HEK293 (cell line): Measurements from ENCODE around the gene MAGI2.
"Not testable (repeated sequence)": the region's sequence is repeated elsewhere in the genome, so short reads cannot be mapped to it uniquely, and the experiment has no call there.

Source experiments
- PBX3 ChIP-seq: sonication (generic); formaldehyde crosslinking; IDR thresholded peaks from 2 replicates; pipeline ENCODE4 v1.8.1; 2022; ENCODE audit warnings: mild to moderate bottlenecking, moderate library complexity, missing genetic modification reagents
- REST ChIP-seq: fragments of 450-650 bp; formaldehyde crosslinking; IDR thresholded peaks from 2 replicates; pipeline ENCODE4 v1.5.1; 2016; ENCODE audit warnings: missing biosample characterization, missing genetic modification characterization
- ZNF785 ChIP-seq: fragments of 450-650 bp; formaldehyde crosslinking; IDR thresholded peaks from 2 replicates; pipeline ENCODE4 v1.5.1; 2016; ENCODE audit warnings: missing biosample characterization, missing genetic modification characterization
- TF ChIP-seq, protein P1 (sequence below): fragments of 450-650 bp; formaldehyde crosslinking; IDR thresholded peaks from 2 replicates; pipeline ENCODE4 v1.5.1; 2016; ENCODE audit warnings: missing biosample characterization, missing genetic modification characterization
- TF ChIP-seq, protein P2 (sequence below): fragments of 450-650 bp; formaldehyde crosslinking; IDR thresholded peaks from 2 replicates; pipeline ENCODE4 v1.5.1; 2016; ENCODE audit warnings: missing biosample characterization, missing genetic modification characterization
- TF ChIP-seq, protein P3 (sequence below): fragments of 450-650 bp; formaldehyde crosslinking; IDR thresholded peaks from 2 replicates; pipeline ENCODE4 v1.5.1; 2017; ENCODE audit warnings: missing biosample characterization, missing genetic modification characterization

GRCh38 chr7:79071187-79071586 is 382.3 kb downstream of the MAGI2 start:
- TF ChIP-seq, protein P1, sequence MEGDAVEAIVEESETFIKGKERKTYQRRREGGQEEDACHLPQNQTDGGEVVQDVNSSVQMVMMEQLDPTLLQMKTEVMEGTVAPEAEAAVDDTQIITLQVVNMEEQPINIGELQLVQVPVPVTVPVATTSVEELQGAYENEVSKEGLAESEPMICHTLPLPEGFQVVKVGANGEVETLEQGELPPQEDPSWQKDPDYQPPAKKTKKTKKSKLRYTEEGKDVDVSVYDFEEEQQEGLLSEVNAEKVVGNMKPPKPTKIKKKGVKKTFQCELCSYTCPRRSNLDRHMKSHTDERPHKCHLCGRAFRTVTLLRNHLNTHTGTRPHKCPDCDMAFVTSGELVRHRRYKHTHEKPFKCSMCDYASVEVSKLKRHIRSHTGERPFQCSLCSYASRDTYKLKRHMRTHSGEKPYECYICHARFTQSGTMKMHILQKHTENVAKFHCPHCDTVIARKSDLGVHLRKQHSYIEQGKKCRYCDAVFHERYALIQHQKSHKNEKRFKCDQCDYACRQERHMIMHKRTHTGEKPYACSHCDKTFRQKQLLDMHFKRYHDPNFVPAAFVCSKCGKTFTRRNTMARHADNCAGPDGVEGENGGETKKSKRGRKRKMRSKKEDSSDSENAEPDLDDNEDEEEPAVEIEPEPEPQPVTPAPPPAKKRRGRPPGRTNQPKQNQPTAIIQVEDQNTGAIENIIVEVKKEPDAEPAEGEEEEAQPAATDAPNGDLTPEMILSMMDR (tag by site-specific recombination) = not testable (repeated sequence)
- TF ChIP-seq REST (tag by site-specific recombination); PBX3 (CRISPR knock-in tag); ZNF785: not testable (repeated sequence)
- TF ChIP-seq, protein P2, sequence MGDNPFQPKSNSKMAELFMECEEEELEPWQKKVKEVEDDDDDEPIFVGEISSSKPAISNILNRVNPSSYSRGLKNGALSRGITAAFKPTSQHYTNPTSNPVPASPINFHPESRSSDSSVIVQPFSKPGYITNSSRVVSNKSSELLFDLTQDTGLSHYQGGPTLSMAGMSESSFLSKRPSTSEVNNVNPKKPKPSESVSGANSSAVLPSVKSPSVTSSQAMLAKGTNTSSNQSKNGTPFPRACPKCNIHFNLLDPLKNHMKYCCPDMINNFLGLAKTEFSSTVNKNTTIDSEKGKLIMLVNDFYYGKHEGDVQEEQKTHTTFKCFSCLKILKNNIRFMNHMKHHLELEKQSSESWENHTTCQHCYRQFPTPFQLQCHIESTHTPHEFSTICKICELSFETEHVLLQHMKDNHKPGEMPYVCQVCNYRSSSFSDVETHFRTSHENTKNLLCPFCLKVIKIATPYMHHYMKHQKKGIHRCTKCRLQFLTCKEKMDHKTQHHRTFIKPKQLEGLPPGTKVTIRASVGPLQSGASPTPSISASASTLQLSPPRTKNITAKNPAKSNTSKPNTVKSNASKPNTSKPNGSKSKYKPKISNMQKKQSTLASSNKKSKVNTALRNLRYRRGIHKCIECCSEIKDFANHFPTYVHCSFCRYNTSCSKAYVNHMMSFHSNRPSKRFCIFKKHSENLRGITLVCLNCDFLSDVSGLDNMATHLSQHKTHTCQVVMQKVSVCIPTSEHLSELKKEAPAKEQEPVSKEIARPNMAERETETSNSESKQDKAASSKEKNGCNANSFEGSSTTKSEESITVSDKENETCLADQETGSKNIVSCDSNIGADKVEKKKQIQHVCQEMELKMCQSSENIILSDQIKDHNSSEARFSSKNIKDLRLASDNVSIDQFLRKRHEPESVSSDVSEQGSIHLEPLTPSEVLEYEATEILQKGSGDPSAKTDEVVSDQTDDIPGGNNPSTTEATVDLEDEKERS (tag by site-specific recombination) = not testable (repeated sequence)
- TF ChIP-seq, protein P3, sequence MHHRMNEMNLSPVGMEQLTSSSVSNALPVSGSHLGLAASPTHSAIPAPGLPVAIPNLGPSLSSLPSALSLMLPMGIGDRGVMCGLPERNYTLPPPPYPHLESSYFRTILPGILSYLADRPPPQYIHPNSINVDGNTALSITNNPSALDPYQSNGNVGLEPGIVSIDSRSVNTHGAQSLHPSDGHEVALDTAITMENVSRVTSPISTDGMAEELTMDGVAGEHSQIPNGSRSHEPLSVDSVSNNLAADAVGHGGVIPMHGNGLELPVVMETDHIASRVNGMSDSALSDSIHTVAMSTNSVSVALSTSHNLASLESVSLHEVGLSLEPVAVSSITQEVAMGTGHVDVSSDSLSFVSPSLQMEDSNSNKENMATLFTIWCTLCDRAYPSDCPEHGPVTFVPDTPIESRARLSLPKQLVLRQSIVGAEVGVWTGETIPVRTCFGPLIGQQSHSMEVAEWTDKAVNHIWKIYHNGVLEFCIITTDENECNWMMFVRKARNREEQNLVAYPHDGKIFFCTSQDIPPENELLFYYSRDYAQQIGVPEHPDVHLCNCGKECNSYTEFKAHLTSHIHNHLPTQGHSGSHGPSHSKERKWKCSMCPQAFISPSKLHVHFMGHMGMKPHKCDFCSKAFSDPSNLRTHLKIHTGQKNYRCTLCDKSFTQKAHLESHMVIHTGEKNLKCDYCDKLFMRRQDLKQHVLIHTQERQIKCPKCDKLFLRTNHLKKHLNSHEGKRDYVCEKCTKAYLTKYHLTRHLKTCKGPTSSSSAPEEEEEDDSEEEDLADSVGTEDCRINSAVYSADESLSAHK (tag by site-specific recombination) = not testable (repeated sequence)
